NCI-H2196 treated with DMSO at 0.1 percent for 48 hours (cell line): Measurements from ENCODE around the gene TPSB2.
"Not testable (repeated sequence)": the region's sequence is repeated elsewhere in the genome, so short reads cannot be mapped to it uniquely, and the experiment has no call there.

Experiments
- DNase-seq: peaks from one replicate; lab custom pipeline; 2025; ENCODE audit not compliant: unreplicated experiment; lab: John Stamatoyannopoulos, UW

Gene TPSB2

DNA sequence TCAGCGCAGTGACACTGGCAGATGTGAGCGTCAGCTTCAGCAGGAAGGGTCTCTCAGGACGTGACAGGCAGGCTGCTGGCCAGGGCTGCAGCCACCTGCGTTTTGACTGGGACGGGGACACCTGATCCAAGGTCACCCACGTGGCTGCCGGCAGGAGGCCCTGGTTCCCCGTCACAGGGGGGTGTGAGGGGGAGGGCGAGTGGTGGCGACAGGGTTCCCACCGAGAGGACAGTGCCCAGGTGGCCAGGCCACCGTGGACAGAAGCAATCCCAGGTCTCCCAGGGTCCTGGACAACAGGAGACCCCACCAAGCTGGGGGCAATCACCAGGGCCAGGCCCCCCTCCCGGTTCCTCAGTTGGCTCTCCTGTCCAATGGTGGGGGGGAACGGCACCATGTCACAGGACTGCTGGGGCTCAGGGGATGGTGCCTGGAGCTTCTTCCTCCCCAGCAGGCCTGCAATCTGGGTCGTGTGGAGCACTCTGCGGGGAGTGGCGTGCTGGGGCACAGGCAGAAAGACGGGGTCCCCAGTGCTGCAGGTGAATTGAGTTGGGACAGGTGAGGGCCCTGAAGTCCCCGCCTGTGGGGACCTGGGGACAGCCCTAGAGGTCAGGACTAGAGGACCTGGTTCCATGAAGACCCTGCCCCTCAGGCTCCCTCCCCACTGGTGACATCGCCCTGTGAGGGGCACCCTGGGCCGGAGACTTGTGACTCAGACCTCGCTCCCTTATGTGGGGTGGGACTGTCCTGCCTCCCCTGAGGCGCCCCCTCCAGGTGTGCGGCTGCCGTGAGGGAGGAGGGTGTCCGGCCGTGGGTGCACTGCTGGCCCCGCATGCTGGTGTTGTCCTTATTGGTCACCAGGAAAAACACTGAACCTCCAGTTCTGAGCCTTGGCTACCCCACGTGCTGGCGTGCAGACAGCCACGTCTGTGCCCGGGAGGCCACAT, 14.2 kb upstream of the TPSB2 start:
- DNase-seq: not testable (repeated sequence)

DNA sequence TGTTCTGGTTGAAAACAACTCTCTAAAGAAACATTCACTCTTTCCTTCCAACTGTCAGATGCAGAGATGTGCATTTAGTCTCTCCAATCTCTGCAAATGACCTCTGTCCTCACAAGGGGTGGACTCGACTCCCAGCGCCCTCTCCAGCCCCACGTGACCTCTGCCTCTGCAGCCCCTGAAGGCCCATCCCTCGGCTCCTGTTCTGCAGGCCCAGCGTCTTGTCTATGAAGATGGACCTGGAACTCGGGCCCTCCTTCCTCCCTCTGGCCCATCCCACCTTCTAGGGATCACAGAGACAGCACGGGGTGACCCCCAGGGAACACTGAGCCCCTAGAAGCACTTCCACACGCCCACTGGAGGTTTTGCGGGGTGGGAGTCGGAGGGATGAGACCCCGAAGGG, 13.4 kb upstream of the TPSB2 start:
- DNase-seq: not testable (repeated sequence)

GRCh38 chr16:1241081-1241480, 11.1 kb upstream of the TPSB2 start:
- DNase-seq: not testable (repeated sequence)

- DNase-seq: not testable (repeated sequence)
Observed at GRCh38 chr16:1240436-1240835, 10.5 kb upstream of the TPSB2 start, which contains the start of gene TPSAB1. TSS of gene TPSAB1 (plus strand) at chr16:1240705. CDS start at chr16:1240939, 234 bp downstream.

GRCh38 chr16:1239575-1239974, 9.6 kb upstream of the TPSB2 start:
- DNase-seq: not testable (repeated sequence)

- not testable (repeated sequence) for DNase-seq
Observed at GRCh38 chr16:1238909-1239308, 8.9 kb upstream of the TPSB2 start.

GRCh38 chr16:1237990-1238389, 8.0 kb upstream of the TPSB2 start:
- no peak for DNase-seq

GRCh38 chr16:1236659-1237058, 6.7 kb upstream of the TPSB2 start:
- DNase-seq: not testable (repeated sequence)

- DNase-seq: not testable (repeated sequence)
Observed at GRCh38 chr16:1232049-1232748, 2.2 kb upstream of the TPSB2 start.

DNA sequence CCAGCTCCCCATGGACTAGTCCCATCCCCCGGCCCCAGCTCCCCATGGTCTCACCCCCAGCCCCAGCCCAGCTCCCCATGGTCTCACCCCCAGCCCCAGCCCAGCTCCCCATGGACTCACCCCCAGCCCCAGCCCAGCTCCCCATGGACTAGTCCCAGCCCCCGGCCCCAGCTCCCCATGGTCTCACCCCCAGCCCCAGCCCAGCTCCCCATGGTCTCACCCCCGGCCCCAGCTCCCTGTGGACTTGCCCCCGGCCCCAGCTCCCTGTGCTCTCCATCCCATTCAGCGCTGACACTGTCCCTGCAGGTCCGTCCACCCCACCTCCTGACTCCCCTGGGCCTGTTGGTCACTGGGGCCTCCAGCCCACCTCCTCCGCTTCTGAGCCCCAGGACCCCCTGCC, 1.3 kb upstream of the TPSB2 start:
- DNase-seq: not testable (repeated sequence)

GRCh38 chr16:1230471-1231212, 658 bp upstream of the TPSB2 start:
- not testable (repeated sequence) for DNase-seq

DNA sequence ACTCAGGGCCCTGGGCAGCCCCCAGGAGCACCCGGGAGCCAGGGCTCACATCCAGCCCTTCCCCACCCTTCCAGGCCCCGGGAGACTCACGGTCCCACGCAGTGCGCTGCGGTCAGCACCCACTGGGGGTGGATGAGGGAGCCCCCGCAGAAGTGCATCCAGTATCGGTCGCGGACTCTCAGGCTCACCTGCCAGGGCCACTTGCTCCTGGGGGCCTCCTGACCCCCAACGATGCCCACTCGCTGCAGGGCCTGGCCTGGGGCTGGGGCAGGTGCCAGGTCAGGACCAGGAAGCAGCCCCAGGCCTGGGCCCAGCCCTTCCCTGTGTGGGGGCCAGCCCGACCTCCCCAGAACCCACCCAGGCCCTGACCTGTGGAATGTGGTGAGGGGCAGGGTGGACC, 508 bp downstream of the TPSB2 start:
- DNase-seq: not testable (repeated sequence)

DNA sequence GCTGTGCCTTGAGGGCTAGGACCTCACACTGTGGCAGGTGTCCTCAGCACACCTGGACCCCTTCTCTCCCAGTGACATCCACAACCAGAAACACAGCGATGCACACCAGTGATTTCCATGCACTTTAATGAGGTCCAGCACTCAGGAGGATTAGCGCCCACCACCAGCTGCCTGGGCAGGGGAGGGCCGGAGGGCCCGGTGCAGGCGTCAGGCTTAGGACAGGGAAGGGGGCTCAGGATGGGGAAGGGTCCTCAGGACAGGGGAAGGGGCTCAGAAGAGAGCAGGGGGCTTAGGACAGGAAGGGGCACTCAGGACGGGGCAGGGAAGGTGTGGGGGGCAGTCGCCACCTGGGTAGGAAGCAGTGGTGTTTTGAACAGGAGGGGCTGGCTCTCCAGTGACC, 1.8 kb downstream of the TPSB2 start:
- DNase-seq: not testable (repeated sequence)

DNA sequence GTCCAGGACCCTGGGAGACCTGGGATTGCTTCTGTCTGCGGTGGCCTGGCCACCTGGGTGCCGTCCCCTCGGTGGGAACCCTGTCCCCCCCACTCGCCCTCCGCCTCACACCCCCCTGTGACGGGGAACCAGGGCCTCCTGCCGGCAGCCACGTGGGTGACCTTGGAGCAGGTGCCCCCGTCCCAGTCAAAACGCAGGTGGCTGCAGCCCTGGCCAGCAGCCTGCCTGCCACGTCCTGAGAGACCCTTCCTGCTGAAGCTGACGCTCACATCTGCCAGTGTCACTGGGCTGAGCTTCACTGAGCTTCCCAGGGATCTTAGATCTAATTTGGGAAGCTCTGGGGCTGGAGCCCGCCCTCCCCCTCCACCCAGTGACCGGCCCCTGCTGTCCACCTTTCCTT, 3.3 kb downstream of the TPSB2 start:
- DNase-seq: not testable (repeated sequence)

DNA sequence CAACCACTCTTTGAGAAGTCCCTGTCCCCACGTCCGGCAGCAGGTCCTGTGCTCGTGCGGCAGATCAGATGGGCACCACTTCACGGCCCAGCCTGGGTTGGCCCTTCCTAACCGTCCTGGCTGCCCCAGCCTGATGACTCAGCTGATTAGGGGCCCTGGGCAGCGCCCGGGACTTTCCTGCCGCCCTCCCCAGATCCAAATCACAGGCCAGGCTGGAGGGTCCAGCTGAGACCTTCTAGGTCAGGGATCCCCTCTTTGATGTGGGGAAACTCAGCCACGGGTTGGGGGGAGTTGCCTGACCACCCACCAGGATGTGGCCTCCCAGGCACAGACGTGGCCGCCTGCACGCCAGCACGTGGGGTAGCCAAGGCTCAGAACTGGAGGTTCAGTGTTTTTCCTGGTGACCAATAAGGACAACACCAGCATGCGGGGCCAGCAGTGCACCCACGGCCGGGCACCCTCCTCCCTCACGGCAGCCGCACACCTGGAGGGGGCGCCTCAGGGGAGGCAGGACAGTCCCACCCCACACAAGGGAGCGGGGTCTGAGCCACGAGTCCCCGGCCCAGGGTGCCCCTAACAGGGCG, 4.2 kb downstream of the TPSB2 start:
- not testable (repeated sequence) for DNase-seq

DNA sequence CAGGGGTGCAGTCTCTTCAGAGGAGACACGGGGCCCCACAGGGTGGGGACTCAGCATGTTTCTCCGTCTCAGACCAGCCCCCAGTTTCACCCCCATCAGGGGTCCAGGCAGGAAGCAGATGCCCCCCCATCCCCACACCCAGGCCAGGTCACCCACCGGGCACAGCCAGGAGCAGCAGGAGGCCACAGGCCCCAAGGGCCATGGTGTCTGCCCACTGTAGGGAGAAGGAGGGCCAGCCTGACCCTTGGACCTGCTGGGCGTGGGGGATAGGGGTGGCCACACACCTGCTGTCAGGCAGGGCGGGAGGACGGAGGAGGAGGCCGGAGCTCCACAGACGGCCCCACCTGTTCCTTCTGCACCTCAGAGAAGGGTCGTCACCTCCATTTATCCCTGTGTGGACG, 4.9 kb downstream of the TPSB2 start, which contains the start of gene TPSG1:
Gene TPSG1 (minus strand): TSS at position 218 of the 401 bp plus-strand sequence. CDS start 16 bp downstream, at position 202.
- no peak for DNase-seq

- DNase-seq: no peak
Observed at GRCh38 chr16:1224558-1224957, 5.4 kb downstream of the TPSB2 start.

DNA sequence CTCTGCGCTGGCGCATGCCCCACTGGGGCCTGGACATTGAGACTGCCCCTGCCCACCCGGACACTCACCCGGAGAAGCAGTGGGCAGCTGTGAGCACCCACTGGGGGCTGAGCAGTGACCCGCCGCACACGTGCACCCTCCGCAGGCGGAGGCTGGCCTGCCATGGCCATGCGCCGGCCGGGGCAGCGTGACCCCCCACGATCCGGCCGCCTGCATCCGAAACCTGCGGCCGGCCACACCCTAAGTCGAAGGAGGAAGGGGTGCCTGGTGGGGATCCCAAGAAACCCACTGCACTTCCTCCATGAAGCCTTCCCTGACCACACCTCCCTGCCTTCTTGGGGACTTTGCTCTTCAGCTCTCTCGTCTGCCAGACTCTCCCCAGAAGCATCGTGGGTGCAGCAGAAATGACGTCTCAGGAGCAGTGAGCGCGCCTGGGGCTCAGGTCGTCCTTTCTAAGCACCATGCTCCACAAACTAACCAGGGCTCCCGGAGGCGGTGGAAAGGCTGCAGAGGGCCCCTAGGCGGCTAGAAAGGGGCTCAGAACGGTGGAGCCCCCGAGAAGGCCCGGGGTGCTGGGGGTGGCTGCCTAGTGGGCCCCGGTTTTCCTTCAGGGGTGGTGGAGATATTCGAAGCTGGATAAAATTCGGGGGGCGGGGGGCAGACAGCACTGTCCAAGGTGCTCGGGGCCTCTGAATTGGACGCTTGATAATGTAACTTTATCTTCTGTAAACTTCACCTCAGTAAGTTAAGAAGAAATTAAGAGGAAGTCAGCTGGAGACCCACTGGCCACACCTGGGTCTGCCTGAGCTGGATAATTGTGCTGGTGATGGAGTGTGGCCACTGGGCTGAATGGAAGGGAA, 6.4 kb downstream of the TPSB2 start:
- no peak for DNase-seq

DNA sequence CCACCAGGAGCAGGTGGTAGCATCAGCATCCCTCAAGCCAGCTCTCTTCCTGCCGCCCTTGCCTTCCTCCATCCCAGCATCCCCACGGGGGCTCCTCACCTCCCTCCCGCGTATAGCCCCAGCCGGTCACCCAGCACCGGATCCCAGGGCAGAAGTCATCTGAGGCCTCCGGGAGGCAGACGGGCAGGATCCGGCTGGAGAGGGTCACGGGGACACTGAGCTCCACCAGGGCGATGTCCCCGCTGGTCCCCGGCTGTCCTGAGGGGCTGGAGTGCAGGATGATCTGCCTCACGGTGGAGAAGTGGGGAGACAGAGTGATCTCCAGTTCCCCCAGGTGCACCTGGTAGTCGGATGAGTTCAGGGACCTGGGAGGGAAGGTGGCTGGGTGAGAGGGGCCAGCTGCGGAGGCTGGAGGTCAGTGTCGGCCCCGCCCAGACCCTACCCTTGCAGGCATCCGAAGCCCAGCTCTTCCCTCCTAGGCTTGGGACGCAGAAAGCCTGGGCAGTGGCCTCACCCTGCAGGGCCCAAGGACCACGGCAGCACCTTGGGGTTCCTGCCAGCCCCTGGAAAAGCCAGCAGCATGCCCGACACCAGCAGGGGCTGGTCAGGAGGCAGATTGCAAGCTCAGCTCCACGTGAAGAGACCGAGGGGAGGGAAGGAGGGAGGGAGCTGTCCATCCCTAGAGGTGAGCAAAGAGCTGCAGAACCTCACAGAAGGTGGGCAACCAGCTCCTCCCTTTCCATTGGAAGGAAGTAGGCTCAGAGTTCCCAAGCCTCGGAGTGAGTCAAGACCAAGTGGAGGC, 7.2 kb downstream of the TPSB2 start:
- DNase-seq: no peak
